K562 (cell line): ENCODE measurements around the gene ENPP6. TPM values are rescaled to one million over a fixed set of nuclear protein-coding genes. Genes with fewer than 3 reads are reported as not detected.

Experiments
- ATAC-seq: fragments of 200-7000 bp; cut with Tn5 transposase; 3 replicates; pipeline ENCODE4 v1.9.1; 2020; ENCODE audit warnings: moderate library complexity
- BruUV-seq: library from RNA; stranded (reverse); fragments of 400-500 nt; replicated peaks from 2 replicates; lab custom pipeline; 2021; lab: Mats Ljungman, UMichigan
- CTCF ChIA-PET: fragments of 300-600 bp; formaldehyde crosslinking; extraction: SDS; loops from one replicate; lab custom pipeline; 2021; ENCODE audit warnings: low intra/inter-chr PET ratio; lab: Yijun Ruan, JAX
- POLR2A ChIA-PET: fragments of 300-600, 350-650 bp; sonication (Branson Sonifier 250); formaldehyde crosslinking; extraction: SDS; loops from one replicate; lab custom pipeline; 2021; ENCODE audit warnings: antibody characterized with exemption, inconsistent platforms; lab: Yijun Ruan, JAX
- DNase-seq, 4 experiments: peaks; one replicate each; pipeline versions ENCODE4 v3.0.0 to v3.0.0-alpha.2; 2011 to 2018; ENCODE audit warnings: low spot score in 3 of 4, mixed read lengths in 3 of 4; ENCODE audit errors: extremely low read depth in 1 of 4
- FAIRE-seq: peaks from 2 replicates; lab custom pipeline; 2011; peaks lifted over from hg19 to GRCh38; lab: Jason Lieb, UNC
- H2AFZ ChIP-seq: 2 replicates; pipeline ENCODE4 v1.6.0; 2011; ENCODE audit warnings: low read depth, low read length, control low read depth, inconsistent platforms
- H3K27ac ChIP-seq: fragments of 200-600 bp; 3 replicates; pipeline ENCODE4 v1.8.0; 2011; ENCODE audit warnings: low read depth, mild to moderate bottlenecking, control low read depth, inconsistent platforms, low read length, moderate library complexity, mixed read lengths; ENCODE audit errors: extremely low read depth
- H3K27me3 ChIP-seq, 2 experiments: fragments of 300-600 bp in 1 of 2; 2 replicates in 1 of 2; 3 replicates in 1 of 2; pipeline versions ENCODE4 v1.6.0 to v1.8.0; 2011; ENCODE audit warnings: inconsistent platforms in 2 of 2, low read length in 2 of 2, mild to moderate bottlenecking in 1 of 2, mixed read lengths in 1 of 2, moderate library complexity in 1 of 2; ENCODE audit not compliant: control insufficient read depth in 2 of 2, insufficient read depth in 2 of 2
- H3K36me3 ChIP-seq: fragments of 300-600 bp; 3 replicates; pipeline ENCODE4 v1.8.0; 2011; ENCODE audit warnings: mild to moderate bottlenecking, low read length, inconsistent platforms; ENCODE audit not compliant: control insufficient read depth, insufficient read depth
- H3K4me1 ChIP-seq, 2 experiments: fragments of 200-600 bp in 1 of 2; replicated peaks in 1 of 2; 2 replicates in 1 of 2; 3 replicates in 1 of 2; pipeline versions ENCODE4 v1.5.1 to v1.8.0; 2011; ENCODE audit warnings: inconsistent platforms in 2 of 2, low read length in 2 of 2, mild to moderate bottlenecking in 1 of 2, mixed read lengths in 1 of 2, moderate library complexity in 1 of 2; ENCODE audit not compliant: control insufficient read depth in 2 of 2, insufficient read depth in 2 of 2
- H3K4me2 ChIP-seq: 2 replicates; pipeline ENCODE4 v1.6.1; 2011; ENCODE audit warnings: low read length, control low read depth, inconsistent platforms, mixed read lengths; ENCODE audit not compliant: insufficient read depth
- H3K4me3 ChIP-seq: fragments of 200-600 bp; sonication (generic), shearing (Covaris generic); 2 replicates; pipeline ENCODE4 v1.5.1; 2016; ENCODE audit warnings: control low read depth, inconsistent platforms
- H3K79me2 ChIP-seq: fragments of 200-600 bp; 3 replicates; pipeline ENCODE4 v1.8.0; 2011; ENCODE audit warnings: low read length, inconsistent platforms; ENCODE audit not compliant: control insufficient read depth, insufficient read depth
- H3K9ac ChIP-seq, 2 experiments: 2 replicates each; pipeline versions ENCODE4 v1.6.0 to v1.6.1; 2011; ENCODE audit warnings: low read depth in 2 of 2, low read length in 2 of 2, control low read depth in 1 of 2, inconsistent platforms in 1 of 2, mild to moderate bottlenecking in 1 of 2, mixed read lengths in 1 of 2; ENCODE audit not compliant: insufficient read depth in 1 of 2
- H3K9me1 ChIP-seq: one replicate; pipeline ENCODE4 v1.6.0; 2011; ENCODE audit warnings: inconsistent platforms, mild to moderate bottlenecking, low read length, moderate library complexity; ENCODE audit not compliant: control insufficient read depth, insufficient read depth
- H3K9me3 ChIP-seq: replicated peaks from 2 replicates; pipeline ENCODE4 v1.5.1; 2011; ENCODE audit warnings: low read depth, low read length, inconsistent platforms; ENCODE audit not compliant: control insufficient read depth, insufficient read depth
- H4K20me1 ChIP-seq: replicated peaks from 2 replicates; pipeline ENCODE4 v1.6.1; 2011; ENCODE audit warnings: low read length, inconsistent platforms, mixed read lengths; ENCODE audit not compliant: control insufficient read depth, insufficient read depth
- ATF3 ChIP-seq, 2 experiments: fragments of 450-650 bp in 1 of 2; sonication (generic) in 1 of 2; formaldehyde crosslinking in 1 of 2; IDR thresholded peaks in 1 of 2; conservative IDR thresholded peaks in 1 of 2; 2 replicates each; pipeline versions ENCODE4 v1.6.1 to v1.8.1; 2016 to 2023; ENCODE audit warnings: mild to moderate bottlenecking in 2 of 2, moderate library complexity in 2 of 2, inconsistent platforms in 1 of 2, missing genetic modification reagents in 1 of 2
- CEBPG ChIP-seq, 3 experiments: fragments of 200-800 bp in 1 of 3; sonication (Bioruptor generic) in 1 of 3; sonication (generic) in 1 of 3; formaldehyde crosslinking in 1 of 3; IDR thresholded peaks in 2 of 3; conservative IDR thresholded peaks in 1 of 3; 2 replicates each; pipeline versions ENCODE4 v1.6.1 to v1.8.0; 2016 to 2022; ENCODE audit warnings: missing compliant biosample characterization in 2 of 3, missing genetic modification characterization in 2 of 3, mild to moderate bottlenecking in 1 of 3, missing genetic modification reagents in 1 of 3
- JUND ChIP-seq, 2 experiments: IDR thresholded peaks; 2 replicates in 1 of 2; 3 replicates in 1 of 2; pipeline ENCODE4 v1.6.1; 2011; ENCODE audit warnings: borderline replicate concordance in 2 of 2, low read depth in 2 of 2, low read length in 2 of 2, improper control_type of control experiment in 1 of 2, missing biosample characterization in 1 of 2, missing genetic modification characterization in 1 of 2, missing genetic modification reagents in 1 of 2
- MEF2A ChIP-seq: IDR thresholded peaks from 2 replicates; pipeline ENCODE4 v1.6.1; 2011; ENCODE audit warnings: low read depth, mild to moderate bottlenecking, low read length, moderate library complexity; ENCODE audit not compliant: control insufficient read depth
- WHSC1 ChIP-seq: IDR thresholded peaks from one replicate; pipeline ENCODE4 v1.6.1; 2012; ENCODE audit warnings: low read length, control low read depth, inconsistent platforms
- ZFPM2 ChIP-seq: fragments of 250-450 bp; sonication (Bioruptor Pico); IDR thresholded peaks from 2 replicates; pipeline ENCODE4 v1.5.1; 2022; ENCODE audit warnings: mild to moderate bottlenecking
- ZNF696 ChIP-seq: fragments of 250-450 bp; sonication (Bioruptor Pico); conservative IDR thresholded peaks from 2 replicates; pipeline ENCODE4 v1.4.0; 2020; ENCODE audit warnings: mild to moderate bottlenecking, moderate library complexity
- ZNF764 ChIP-seq: fragments of 250-450 bp; sonication (Bioruptor Pico); IDR thresholded peaks from 2 replicates; pipeline ENCODE4 v1.4.0; 2020; ENCODE audit warnings: low read depth, mild to moderate bottlenecking, moderate library complexity
- WGBS: fragments of 100-300 bp; shearing (Covaris generic); methylation state at CpG from one replicate; pipeline ENCODE4 v1.1.6; 2016; ENCODE audit warnings: low coverage, mixed read lengths; ENCODE audit not compliant: insufficient coverage; ENCODE audit errors: missing lambda C conversion rate; 5-methylcytosine and 5-hydroxymethylcytosine counted together
- in situ Hi-C: fragments of 300-500 bp; cut with MboI; formaldehyde crosslinking; loops from 4 replicates; pipeline ENCODE4 v1.15.0; 2018; ENCODE audit warnings: inconsistent platforms, mixed read lengths
- intact Hi-C: fragments of 100-400 bp; cut with micrococcal nuclease; formaldehyde crosslinking; loops from 2 replicates; pipeline ENCODE4 v1.14.2; 2022
- polyA plus RNA-seq, 8 experiments: library from polyadenylated mRNA; depleted of rRNA in 4 of 8; stranded (reverse) in 5 of 8; unstranded in 3 of 8; fragments of >200 nt; fragmentation: Nextera tagmentation in 2 of 8; fragmentation: Illumina TruSeq in 1 of 8; extraction: Ambion mirVana in 2 of 8; extraction: Trizol in 1 of 8; gene quantifications; 2 replicates each; pipeline versions ENCODE4 v1.2.1 to v1.2.3, GENCODE V29; 2011 to 2014; ENCODE audit warnings: inconsistent platforms in 1 of 8, missing spikeins in 1 of 8
- total RNA-seq, 7 experiments: library from RNA; depleted of rRNA in 6 of 7; stranded (reverse); fragments of >200 nt in 6 of 7; fragmentation: Illumina TruSeq in 2 of 7; extraction: Trizol in 2 of 7; gene quantifications; 2 replicates each; pipeline versions ENCODE4 v1.2.1 to v1.2.3, GENCODE V29; 2011 to 2021; ENCODE audit warnings: low replicate concordance in 1 of 7

ENPP6 gene
- total and polyA plus RNA-seq, 9 of the 15 experiments (the other 6 are each of a cell fraction or from before 2014, with no cell fraction given), result 0.29 TPM; not detected in 8

- peak; percentile 77 for TF ChIP-seq MEF2A
These were observed 23.8 kb downstream of the ENPP6 start (continued) for GRCh38 chr4:184193556-184194525.

GRCh38 chr4:184192933-184193332 lies 24.7 kb downstream of the ENPP6 start:
- 0% methylated on average over 2 of the region's 2 CpGs for WGBS
- no peak overlapping the region for H3K4me2 ChIP-seq
- no peak overlapping the region for H2AFZ ChIP-seq
- H3K27ac ChIP-seq, result no peak overlapping the region
- no peak for DNase-seq
- H3K9ac ChIP-seq, result no peak overlapping the region
- H3K9me3 ChIP-seq, result no peaks in the 10 kb centered on the region
- intact Hi-C loops (no loop called here), in situ Hi-C loops (no loop called here)
- H3K4me1 ChIP-seq, result no peaks in the 10 kb centered on the region
- H4K20me1 ChIP-seq, result no peaks in the 10 kb centered on the region
- H3K9me1 ChIP-seq, result no peaks in the 10 kb centered on the region
- peaks cover 16 to 43% of the 10 kb centered on the region in 2 experiments; a peak in 4 of 5 replicates for H3K27me3 ChIP-seq
- H3K36me3 ChIP-seq, result no peaks in the 10 kb centered on the region
- no peak for TF ChIP-seq ZNF696 (CRISPR knock-in tag)
- TF ChIP-seq WHSC1, result no peak
- TF ChIP-seq ATF3 (IDR thresholded peaks at IDR 0.05), result peak; percentile 50; the same call in 1 of the 2 replicates
- no peak for TF ChIP-seq ATF3 (CRISPR knock-in tag; conservative IDR thresholded peaks at IDR 0.05)
- TF ChIP-seq CEBPG (CRISPR knock-in tag; IDR thresholded peaks at IDR 0.05), result no peak
- peak; percentile 41 to 74; a peak in 3 of 4 replicates for TF ChIP-seq CEBPG (tag; conservative IDR thresholded peaks at IDR 0.05 in 1 of 2, IDR thresholded peaks at IDR 0.05 in 1 of 2)
- no peak for TF ChIP-seq ZFPM2 (CRISPR knock-in tag)
- TF ChIP-seq JUND (IDR thresholded peaks at IDR 0.05; ENCODE audit: borderline replicate concordance, low read depth, low read length), result no peak
- no peak for TF ChIP-seq JUND (tag; IDR thresholded peaks at IDR 0.05; ENCODE audit: borderline replicate concordance, low read depth, low read length)
- TF ChIP-seq ZNF764 (CRISPR knock-in tag), result no peak
- ATAC-seq, result no peak
- POLR2A ChIA-PET, result no interaction called here
- FAIRE-seq, result no peak
- no TSS peak for BruUV-seq
- no peak overlapping the region for H3K4me3 ChIP-seq
- CTCF ChIA-PET, result no interaction called here
- H3K79me2 ChIP-seq, result no peaks in the 10 kb centered on the region
